ENCODE data around the gene LRSAM1.
A peak's percentile ranks its signal among the peaks of the same experiment; 100 is the strongest.

LRSAM1 gene

GRCh38 chr9:127450830-127451607, at the start of gene LRSAM1, which contains the start of gene RPL12:
TSS of gene LRSAM1 (plus strand) at chr9:127451510. CDS start at chr9:127454528, 3,018 bp downstream.
TSS of gene RPL12 (minus strand) at chr9:127451406. CDS start at chr9:127451317, 89 bp downstream.
- Mint-ChIP-seq H3K27ac (peak within 1 kb of the TSS; percentile 97), H3K36me3 (peaks cover 27% of the 10 kb centered on the region), H3K4me3 (peak within 1 kb of the TSS; percentile 96), H3K27me3 (no peaks in the 10 kb centered on the region), H3K4me1 (ENCODE audit: low read depth) (peaks cover 38% of the 10 kb centered on the region), H3K9me3 (ENCODE audit: low read depth) (no peaks in the 10 kb centered on the region)

- H3K9me3 Mint-ChIP-seq (ENCODE audit: low read depth), result no peaks in the 10 kb centered on the region
- H3K36me3 Mint-ChIP-seq, result no peaks in the 10 kb centered on the region
- no peak overlapping the region for H3K27ac Mint-ChIP-seq
- peaks cover 6% of the 10 kb centered on the region for H3K4me1 Mint-ChIP-seq (ENCODE audit: low read depth)
- H3K27me3 Mint-ChIP-seq, result peaks cover 28% of the 10 kb centered on the region
- H3K4me3 Mint-ChIP-seq, result no peak overlapping the region
Measured at GRCh38 chr9:127402401-127403090, 48.8 kb upstream of the LRSAM1 start.

DNA sequence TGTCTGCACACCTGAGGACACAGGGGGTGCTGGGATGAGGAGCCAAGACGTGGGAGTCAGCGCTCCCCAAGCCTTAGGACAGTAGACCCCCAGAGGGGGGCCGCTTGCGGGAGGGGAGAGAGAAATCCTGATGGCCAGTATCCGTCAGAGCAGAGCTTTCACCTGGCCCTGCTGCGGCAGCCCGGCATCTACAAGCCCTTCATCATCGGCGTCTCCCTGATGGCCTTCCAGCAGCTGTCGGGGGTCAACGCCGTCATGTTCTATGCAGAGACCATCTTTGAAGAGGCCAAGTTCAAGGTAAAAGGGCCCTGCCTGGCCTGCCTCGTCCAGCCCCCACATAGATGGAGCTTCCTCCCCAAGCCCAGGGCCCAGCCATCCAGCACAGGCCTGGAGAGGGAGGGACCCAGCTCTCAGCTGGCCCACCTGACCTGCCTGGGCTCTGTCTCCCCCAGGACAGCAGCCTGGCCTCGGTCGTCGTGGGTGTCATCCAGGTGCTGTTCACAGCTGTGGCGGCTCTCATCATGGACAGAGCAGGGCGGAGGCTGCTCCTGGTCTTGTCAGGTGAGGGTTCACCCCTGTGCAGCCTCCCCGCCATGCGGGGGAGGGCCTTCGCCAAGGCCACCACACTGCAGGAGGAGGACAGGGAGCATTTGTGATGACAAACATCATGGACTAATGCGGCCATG, 47.7 kb upstream of the LRSAM1 start:
- no peak overlapping the region for H3K4me3 Mint-ChIP-seq
- H3K9me3 Mint-ChIP-seq (ENCODE audit: low read depth), result no peaks in the 10 kb centered on the region
- no peaks in the 10 kb centered on the region for H3K36me3 Mint-ChIP-seq
- no peaks in the 10 kb centered on the region for H3K4me1 Mint-ChIP-seq (ENCODE audit: low read depth)
- no peak overlapping the region for H3K27ac Mint-ChIP-seq
- H3K27me3 Mint-ChIP-seq, result peaks cover 25% of the 10 kb centered on the region

GRCh38 chr9:127404631-127405030, 46.7 kb upstream of the LRSAM1 start:
- Mint-ChIP-seq H3K27ac (no peak overlapping the region), H3K36me3 (no peaks in the 10 kb centered on the region), H3K27me3 (peaks cover 24% of the 10 kb centered on the region), H3K9me3 (ENCODE audit: low read depth) (no peaks in the 10 kb centered on the region), H3K4me3 (no peak overlapping the region), H3K4me1 (ENCODE audit: low read depth) (no peaks in the 10 kb centered on the region)

GRCh38 chr9:127405344-127406125, 45.8 kb upstream of the LRSAM1 start:
- Mint-ChIP-seq H3K4me1 (ENCODE audit: low read depth) (no peaks in the 10 kb centered on the region), H3K36me3 (no peaks in the 10 kb centered on the region), H3K27me3 (peaks cover 23% of the 10 kb centered on the region), H3K9me3 (ENCODE audit: low read depth) (no peaks in the 10 kb centered on the region), H3K4me3 (no peak overlapping the region), H3K27ac (no peak overlapping the region)

- H3K27me3 Mint-ChIP-seq, result peaks cover 20% of the 10 kb centered on the region
- H3K36me3 Mint-ChIP-seq, result no peaks in the 10 kb centered on the region
- H3K27ac Mint-ChIP-seq, result no peak overlapping the region
- H3K9me3 Mint-ChIP-seq (ENCODE audit: low read depth), result no peaks in the 10 kb centered on the region
- H3K4me3 Mint-ChIP-seq, result no peak overlapping the region
- H3K4me1 Mint-ChIP-seq (ENCODE audit: low read depth), result no peaks in the 10 kb centered on the region
Measured at GRCh38 chr9:127406799-127407491, 44.4 kb upstream of the LRSAM1 start.

- Mint-ChIP-seq H3K4me1 (ENCODE audit: low read depth) (no peaks in the 10 kb centered on the region), H3K27ac (no peak overlapping the region), H3K9me3 (ENCODE audit: low read depth) (no peaks in the 10 kb centered on the region)
Measured at GRCh38 chr9:127407492-127407843, 43.8 kb upstream of the LRSAM1 start.

GRCh38 chr9:127411122-127411521, 40.2 kb upstream of the LRSAM1 start:
- H3K4me1 Mint-ChIP-seq (ENCODE audit: low read depth), result no peaks in the 10 kb centered on the region
- no peaks in the 10 kb centered on the region for H3K9me3 Mint-ChIP-seq (ENCODE audit: low read depth)
- H3K27ac Mint-ChIP-seq, result no peak overlapping the region
- no peaks in the 10 kb centered on the region for H3K36me3 Mint-ChIP-seq
- H3K4me3 Mint-ChIP-seq, result no peak overlapping the region
- peaks cover 31% of the 10 kb centered on the region for H3K27me3 Mint-ChIP-seq

More at GRCh38 chr9:127407492-127407843, 43.8 kb upstream of the LRSAM1 start:
- Mint-ChIP-seq H3K27me3 (peaks cover 21% of the 10 kb centered on the region), H3K4me3 (no peak overlapping the region), H3K36me3 (no peaks in the 10 kb centered on the region)

DNA sequence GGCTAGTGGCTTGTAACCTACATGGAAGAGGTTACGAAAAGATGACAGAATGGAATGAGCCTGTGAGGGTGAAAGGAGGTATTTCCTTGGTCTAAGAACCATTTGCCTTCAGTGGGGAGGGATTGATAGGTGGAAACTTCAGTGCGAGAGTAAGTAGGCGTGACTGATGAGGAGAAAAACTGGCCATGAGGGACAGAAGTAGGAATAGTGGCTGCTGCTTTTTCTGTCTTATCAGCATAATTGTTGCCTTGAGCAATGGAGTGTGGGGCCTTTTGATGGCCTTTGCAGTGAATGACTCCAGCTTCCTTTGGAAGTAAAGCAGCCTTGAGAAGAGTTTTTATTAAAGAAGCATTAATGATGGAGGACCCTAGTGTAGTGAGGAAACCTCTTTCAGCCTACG, 36.2 kb upstream of the LRSAM1 start:
- no peaks in the 10 kb centered on the region for H3K9me3 Mint-ChIP-seq (ENCODE audit: low read depth)
- no peaks in the 10 kb centered on the region for H3K36me3 Mint-ChIP-seq
- peaks cover 2% of the 10 kb centered on the region for H3K4me1 Mint-ChIP-seq (ENCODE audit: low read depth)
- H3K4me3 Mint-ChIP-seq, result no peak overlapping the region
- peaks cover 24% of the 10 kb centered on the region for H3K27me3 Mint-ChIP-seq
- no peak overlapping the region for H3K27ac Mint-ChIP-seq

DNA sequence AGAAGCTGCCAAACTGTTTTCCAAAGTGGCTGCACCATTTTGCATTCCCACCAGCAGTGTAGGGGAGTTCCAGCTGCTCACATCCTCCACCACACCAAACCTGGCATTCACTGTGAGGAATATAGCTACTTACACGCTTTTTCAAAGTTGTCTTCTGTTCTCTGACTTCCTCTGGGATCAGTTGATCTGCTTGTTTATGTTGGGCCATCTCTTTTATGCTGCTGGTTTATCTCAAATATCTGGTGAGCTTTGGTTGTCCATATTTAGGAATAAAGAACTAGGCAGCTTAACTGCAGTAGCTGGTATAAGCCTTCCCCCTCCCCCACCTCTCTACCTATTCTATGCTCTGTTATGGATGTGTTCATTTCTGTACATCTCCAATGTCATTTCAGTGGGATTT, 35.7 kb upstream of the LRSAM1 start:
- Mint-ChIP-seq H3K27ac (no peak overlapping the region), H3K27me3 (peaks cover 24% of the 10 kb centered on the region), H3K9me3 (ENCODE audit: low read depth) (no peaks in the 10 kb centered on the region), H3K36me3 (no peaks in the 10 kb centered on the region), H3K4me3 (no peak overlapping the region), H3K4me1 (ENCODE audit: low read depth) (peaks cover 2% of the 10 kb centered on the region)

- Mint-ChIP-seq H3K4me1 (ENCODE audit: low read depth) (peaks cover 2% of the 10 kb centered on the region), H3K36me3 (no peaks in the 10 kb centered on the region), H3K9me3 (ENCODE audit: low read depth) (no peaks in the 10 kb centered on the region), H3K27me3 (peaks cover 15% of the 10 kb centered on the region), H3K4me3 (no peak overlapping the region), H3K27ac (no peak overlapping the region)
Measured at GRCh38 chr9:127417131-127418036, 33.9 kb upstream of the LRSAM1 start.

DNA sequence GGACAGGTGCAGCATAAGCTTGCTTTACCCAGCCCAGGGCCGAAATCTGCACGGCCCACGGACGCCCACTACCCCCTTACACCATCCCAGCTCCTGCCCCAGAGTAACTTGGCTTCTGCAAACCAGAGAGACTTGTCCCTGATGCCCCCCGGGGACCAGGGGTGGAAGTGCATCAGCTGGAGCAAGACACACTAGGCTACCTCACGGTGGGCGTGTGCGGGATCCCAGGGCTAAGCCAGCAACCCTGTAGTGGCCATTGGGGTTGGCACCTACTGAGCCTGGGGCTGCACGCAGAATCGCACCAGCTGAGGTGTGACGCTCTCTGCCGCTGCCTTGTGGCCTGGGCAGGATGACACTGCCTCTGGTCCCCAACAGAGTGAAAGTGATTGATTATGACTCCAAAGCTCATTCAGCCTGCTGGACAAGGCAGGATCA, 33.3 kb upstream of the LRSAM1 start:
- H3K36me3 Mint-ChIP-seq, result no peaks in the 10 kb centered on the region
- no peaks in the 10 kb centered on the region for H3K9me3 Mint-ChIP-seq (ENCODE audit: low read depth)
- peaks cover 6% of the 10 kb centered on the region for H3K4me1 Mint-ChIP-seq (ENCODE audit: low read depth)
- peak overlapping the region; percentile 42 for H3K4me3 Mint-ChIP-seq
- H3K27me3 Mint-ChIP-seq, result peaks cover 14% of the 10 kb centered on the region
- no peak overlapping the region for H3K27ac Mint-ChIP-seq

- Mint-ChIP-seq H3K36me3 (no peaks in the 10 kb centered on the region), H3K27me3 (peaks cover 7% of the 10 kb centered on the region), H3K27ac (no peak overlapping the region), H3K9me3 (ENCODE audit: low read depth) (no peaks in the 10 kb centered on the region), H3K4me3 (no peak overlapping the region), H3K4me1 (ENCODE audit: low read depth) (peaks cover 8% of the 10 kb centered on the region)
Measured at GRCh38 chr9:127419348-127419747, 32.0 kb upstream of the LRSAM1 start.

Data from activated naive CD8-positive, alpha-beta T cell (primary cell).